Activated CD4-positive, alpha-beta memory T cell treated with anti-CD3 and anti-CD28 coated beads for 36 hours (primary cell): ENCODE data around the gene TANGO2. TPM values are rescaled to one million over a fixed set of nuclear protein-coding genes. Genes with fewer than 3 reads are reported as not detected.

Source experiments
- CTCF ChIA-PET: fragments of 350-600 bp; sonication (Branson Sonifier 250); formaldehyde crosslinking; loops from one replicate; lab custom pipeline; 2021; ENCODE audit warnings: antibody characterized with exemption, inconsistent platforms; lab: Charles Lee
- POLR2A ChIA-PET: fragments of 350-600 bp; sonication (Branson Sonifier 250); formaldehyde crosslinking; loops from one replicate; lab custom pipeline; 2021; ENCODE audit warnings: antibody characterized with exemption; lab: Charles Lee
- DNase-seq: peaks from one replicate; pipeline ENCODE4 v3.0.0-alpha.2; 2020
- H3K27ac Mint-ChIP-seq: one replicate; pipeline ENCODE4 v1.8.0; 2021; ENCODE audit warnings: mixed read lengths
- H3K27me3 Mint-ChIP-seq: one replicate; pipeline ENCODE4 v1.8.0; 2021; ENCODE audit warnings: mixed read lengths
- H3K36me3 Mint-ChIP-seq: one replicate; pipeline ENCODE4 v1.8.0; 2021; ENCODE audit warnings: mixed read lengths
- H3K4me1 Mint-ChIP-seq: one replicate; pipeline ENCODE4 v1.8.0; 2021; ENCODE audit warnings: low read depth, mixed read lengths
- H3K4me3 Mint-ChIP-seq: one replicate; pipeline ENCODE4 v1.8.0; 2021; ENCODE audit warnings: mild to moderate bottlenecking, mixed read lengths
- H3K9me3 Mint-ChIP-seq: one replicate; pipeline ENCODE4 v1.8.0; 2021; ENCODE audit warnings: mixed read lengths
- intact Hi-C: fragments of 100-400 bp; cut with micrococcal nuclease; formaldehyde crosslinking; loops from one replicate; pipeline ENCODE4 v1.15.1; 2023
- total RNA-seq, 2 experiments: library from RNA; stranded (reverse); gene quantifications; one replicate each; pipeline ENCODE4 v1.2.3, GENCODE V29; 2021

The TANGO2 gene
- total RNA-seq, 2 experiments from 2014 or later: 20.7 to 23.6 TPM

- no peaks in the 10 kb centered on the region for H3K36me3 Mint-ChIP-seq
- DNase-seq: peak; percentile 75
- ChIA-PET POLR2A (no interaction called here), CTCF (no interaction called here)
- H3K27ac Mint-ChIP-seq: peak within 1 kb of the TSS; percentile 79
- intact Hi-C loops: loop anchor here (1.0 kb wide), 2 partner anchors 37 to 59 kb away; partner anchors contain the start of genes TANGO2 and TRMT2A
- H3K27me3 Mint-ChIP-seq: no peaks in the 10 kb centered on the region
- peak within 1 kb of the TSS; percentile 88 for H3K4me3 Mint-ChIP-seq
- no peaks in the 10 kb centered on the region for H3K9me3 Mint-ChIP-seq
- H3K4me1 Mint-ChIP-seq: peaks cover 37% of the 10 kb centered on the region
These were observed 59.0 kb downstream of the TANGO2 start, which contains the start of gene DGCR8 for GRCh38 chr22:20079745-20080444. DGCR8 (plus strand) TSS chr22:20080241; CDS start chr22:20085964, 5,723 bp downstream.

GRCh38 chr22:20080445-20080775 is 59.5 kb downstream of the TANGO2 start:
- Mint-ChIP-seq H3K27me3 (no peaks in the 10 kb centered on the region), H3K9me3 (no peaks in the 10 kb centered on the region), H3K36me3 (peaks cover 3% of the 10 kb centered on the region), H3K4me1 (peaks cover 39% of the 10 kb centered on the region), H3K27ac (peak overlapping the region; percentile 79), H3K4me3 (peak overlapping the region; percentile 87)
- ChIA-PET CTCF (no interaction called here), POLR2A (no interaction called here)
- peak; percentile 75 for DNase-seq
- intact Hi-C loops: loop anchor here (1.0 kb wide), 1 partner anchor 59 kb away; the partner anchor contains the start of gene TANGO2

- ChIA-PET POLR2A (interaction anchor here (1.0 kb wide), 1 partner anchor 15 kb away, joined by 3 read pairs; no protein-coding TSS in a partner anchor), CTCF (interaction anchor here (1.7 kb wide), 1 partner anchor 10 kb away, joined by 5 read pairs; no protein-coding TSS in a partner anchor)
- DNase-seq: peak; percentile 47
- intact Hi-C loops: loop anchor here (1.0 kb wide), 1 partner anchor 60 kb away; the partner anchor contains the start of gene TANGO2
- Mint-ChIP-seq H3K4me1 (peaks cover 40% of the 10 kb centered on the region), H3K36me3 (peaks cover 8% of the 10 kb centered on the region), H3K27ac (peak overlapping the region; percentile 79), H3K9me3 (no peaks in the 10 kb centered on the region), H3K4me3 (peak overlapping the region; percentile 87), H3K27me3 (no peaks in the 10 kb centered on the region)
These were observed 60.1 kb downstream of the TANGO2 start for GRCh38 chr22:20080776-20081654.

GRCh38 chr22:20083157-20083890 is 62.4 kb downstream of the TANGO2 start:
- DNase-seq: no peak
- intact Hi-C loops: no loop called here
- POLR2A ChIA-PET: interaction anchor here (1.4 kb wide), 1 partner anchor 26 kb away, joined by 5 read pairs; no protein-coding TSS in a partner anchor
- Mint-ChIP-seq H3K27me3 (no peaks in the 10 kb centered on the region), H3K27ac (no peak overlapping the region), H3K9me3 (no peaks in the 10 kb centered on the region), H3K4me1 (peaks cover 42% of the 10 kb centered on the region), H3K4me3 (no peak overlapping the region), H3K36me3 (peaks cover 30% of the 10 kb centered on the region)
- CTCF ChIA-PET: interaction anchor here (0.8 to 1.0 kb wide), 2 partner anchors 27 to 29 kb away, joined by 3 to 5 read pairs; no protein-coding TSS in a partner anchor

GRCh38 chr22:20083891-20084546 is 63.1 kb downstream of the TANGO2 start:
- POLR2A ChIA-PET: interaction anchor here (1.4 kb wide), 1 partner anchor 25 kb away, joined by 5 read pairs; no protein-coding TSS in a partner anchor
- intact Hi-C loops: no loop called here
- H3K27ac Mint-ChIP-seq: no peak overlapping the region

GRCh38 chr22:20084547-20085413 is 63.9 kb downstream of the TANGO2 start:
- intact Hi-C loops: no loop called here
- peak; percentile 40 for DNase-seq
- no peaks in the 10 kb centered on the region for H3K9me3 Mint-ChIP-seq
- H3K27ac Mint-ChIP-seq: no peak overlapping the region
- peaks cover 43% of the 10 kb centered on the region for H3K36me3 Mint-ChIP-seq
- CTCF ChIA-PET: interaction anchor here (0.9 kb wide), 1 partner anchor 22 kb away, joined by 4 read pairs; no protein-coding TSS in a partner anchor
- H3K27me3 Mint-ChIP-seq: no peaks in the 10 kb centered on the region
- no peak overlapping the region for H3K4me3 Mint-ChIP-seq
- POLR2A ChIA-PET: no interaction called here
- peaks cover 42% of the 10 kb centered on the region for H3K4me1 Mint-ChIP-seq

More at GRCh38 chr22:20083891-20084546, 63.1 kb downstream of the TANGO2 start:
- peaks cover 35% of the 10 kb centered on the region for H3K36me3 Mint-ChIP-seq
- no peak overlapping the region for H3K4me3 Mint-ChIP-seq
- peaks cover 42% of the 10 kb centered on the region for H3K4me1 Mint-ChIP-seq
- no peaks in the 10 kb centered on the region for H3K9me3 Mint-ChIP-seq
- CTCF ChIA-PET: interaction anchor here (1.0 kb wide), 1 partner anchor 27 kb away, joined by 5 read pairs; no protein-coding TSS in a partner anchor
- no peak for DNase-seq
- no peaks in the 10 kb centered on the region for H3K27me3 Mint-ChIP-seq

- H3K9me3 Mint-ChIP-seq: no peaks in the 10 kb centered on the region
- no peak overlapping the region for H3K27ac Mint-ChIP-seq
- H3K36me3 Mint-ChIP-seq: peaks cover 50% of the 10 kb centered on the region
- intact Hi-C loops: no loop called here
- H3K27me3 Mint-ChIP-seq: no peaks in the 10 kb centered on the region
- ChIA-PET CTCF (interaction anchor here (0.9 to 1.2 kb wide), 2 partner anchors 15 to 23 kb away, joined by 4 read pairs; no protein-coding TSS in a partner anchor), POLR2A (no interaction called here)
- peaks cover 47% of the 10 kb centered on the region for H3K4me1 Mint-ChIP-seq
- no peak overlapping the region for H3K4me3 Mint-ChIP-seq
- no peak for DNase-seq
These were observed 64.7 kb downstream of the TANGO2 start for GRCh38 chr22:20085651-20086050.

GRCh38 chr22:20086101-20086599 is 65.2 kb downstream of the TANGO2 start:
- Mint-ChIP-seq H3K27ac (no peak overlapping the region), H3K4me3 (no peak overlapping the region), H3K9me3 (no peaks in the 10 kb centered on the region), H3K27me3 (no peaks in the 10 kb centered on the region), H3K36me3 (peaks cover 54% of the 10 kb centered on the region), H3K4me1 (peaks cover 46% of the 10 kb centered on the region)
- no peak for DNase-seq
- CTCF ChIA-PET: interaction anchor here (0.9 to 1.2 kb wide), 3 partner anchors 10 to 23 kb away, joined by 3 to 4 read pairs (median 4); no protein-coding TSS in a partner anchor
- intact Hi-C loops: no loop called here
- POLR2A ChIA-PET: no interaction called here

GRCh38 chr22:20086763-20087162 is 65.9 kb downstream of the TANGO2 start:
- ChIA-PET CTCF (interaction anchor here (1.1 to 1.2 kb wide), 2 partner anchors 9 to 14 kb away, joined by 3 to 4 read pairs; no protein-coding TSS in a partner anchor), POLR2A (no interaction called here)
- Mint-ChIP-seq H3K4me3 (no peak overlapping the region), H3K9me3 (no peaks in the 10 kb centered on the region), H3K27ac (no peak overlapping the region), H3K36me3 (peaks cover 60% of the 10 kb centered on the region), H3K4me1 (peaks cover 44% of the 10 kb centered on the region), H3K27me3 (no peaks in the 10 kb centered on the region)
- no peak for DNase-seq
- intact Hi-C loops: no loop called here
